ENCODE results near the gene ACTR6.
"Not testable (repeated sequence)": the region's sequence is repeated elsewhere in the genome, so short reads cannot be mapped to it uniquely, and the experiment has no call there.

The ACTR6 gene

DNA sequence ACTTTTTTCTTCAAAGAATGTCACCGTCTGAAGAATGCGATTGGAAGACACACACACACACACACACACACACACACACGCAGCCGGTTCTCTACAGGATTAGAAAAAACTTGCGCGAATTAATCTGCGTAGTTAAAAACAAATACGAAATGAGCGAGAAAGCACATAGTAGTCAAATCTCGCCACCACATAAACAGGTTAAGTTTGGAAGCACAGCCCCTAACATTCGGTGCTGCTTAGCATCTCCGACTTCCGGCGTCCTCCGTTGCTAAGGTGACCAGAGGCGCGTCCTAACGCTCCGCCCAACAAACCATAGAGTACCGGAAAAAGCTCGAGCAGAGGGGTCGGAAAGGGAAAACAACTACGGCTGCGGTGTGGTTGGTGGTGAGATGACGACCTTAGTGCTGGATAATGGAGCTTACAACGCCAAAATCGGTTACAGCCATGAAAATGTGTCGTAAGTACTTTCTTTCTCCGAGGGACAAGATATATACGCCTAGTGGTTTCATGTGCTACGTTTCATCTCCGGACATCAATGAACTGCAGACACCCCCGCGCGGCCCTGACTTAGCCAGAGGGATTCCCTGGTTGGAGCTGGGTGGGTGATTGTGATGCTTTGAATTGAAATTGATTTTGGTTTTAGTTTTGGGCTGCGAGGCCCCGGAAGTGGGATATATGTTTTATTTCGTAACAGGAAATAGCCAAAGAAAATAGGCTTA, at the start of gene ACTR6:
ACTR6 (plus strand) TSS at position 353 of the 719 bp plus-strand sequence; CDS start at position 390, 37 bp downstream.
- DNase-seq (ENCODE audit: extremely low read depth in 1 of 2, low read depth in 1 of 2): peak; percentile 84 to 94

DNA sequence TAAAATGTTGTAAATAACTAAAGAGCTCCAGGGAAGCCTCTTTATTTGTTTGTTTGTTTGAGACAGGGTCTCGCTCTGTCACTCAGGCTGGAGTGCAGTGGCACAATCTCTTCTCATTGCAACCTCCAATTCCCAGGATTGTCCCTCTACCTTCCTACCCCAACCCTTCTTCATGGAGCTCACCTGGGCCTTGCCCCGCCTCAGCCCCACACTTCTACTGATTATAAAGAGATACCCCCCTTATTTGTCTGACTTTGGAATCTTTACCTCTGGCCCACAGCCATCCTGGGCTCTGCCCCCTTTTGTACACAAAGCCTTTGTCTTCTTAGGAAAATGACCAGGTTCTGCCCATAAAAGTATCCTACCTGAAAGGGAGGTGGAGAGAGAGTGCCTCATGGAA, 48.8 kb upstream of the ACTR6 start:
- no peak for DNase-seq (ENCODE audit: extremely low read depth in 1 of 2, low read depth in 1 of 2)

DNA sequence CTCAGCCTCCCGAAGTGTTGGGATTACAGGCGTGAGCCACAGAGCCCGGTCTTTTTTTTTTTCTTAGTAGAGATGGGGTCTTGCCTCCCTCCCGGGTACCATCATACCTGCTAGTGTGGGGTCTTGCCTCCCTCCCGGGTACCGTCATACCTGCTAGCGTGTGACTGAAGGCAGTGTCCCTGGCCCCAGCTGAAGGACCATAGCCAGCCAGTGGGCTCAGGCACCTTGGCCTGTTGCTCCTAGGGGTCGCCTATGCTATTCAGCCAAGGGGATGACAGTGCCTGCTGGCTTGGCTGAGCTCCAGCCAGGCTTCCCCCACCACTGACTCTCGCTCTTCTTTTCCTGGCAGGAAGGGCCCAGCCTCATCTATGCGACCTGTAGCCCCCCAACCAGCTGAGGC, 47.5 kb upstream of the ACTR6 start:
- DNase-seq (ENCODE audit: extremely low read depth in 1 of 2, low read depth in 1 of 2): no peak

DNA sequence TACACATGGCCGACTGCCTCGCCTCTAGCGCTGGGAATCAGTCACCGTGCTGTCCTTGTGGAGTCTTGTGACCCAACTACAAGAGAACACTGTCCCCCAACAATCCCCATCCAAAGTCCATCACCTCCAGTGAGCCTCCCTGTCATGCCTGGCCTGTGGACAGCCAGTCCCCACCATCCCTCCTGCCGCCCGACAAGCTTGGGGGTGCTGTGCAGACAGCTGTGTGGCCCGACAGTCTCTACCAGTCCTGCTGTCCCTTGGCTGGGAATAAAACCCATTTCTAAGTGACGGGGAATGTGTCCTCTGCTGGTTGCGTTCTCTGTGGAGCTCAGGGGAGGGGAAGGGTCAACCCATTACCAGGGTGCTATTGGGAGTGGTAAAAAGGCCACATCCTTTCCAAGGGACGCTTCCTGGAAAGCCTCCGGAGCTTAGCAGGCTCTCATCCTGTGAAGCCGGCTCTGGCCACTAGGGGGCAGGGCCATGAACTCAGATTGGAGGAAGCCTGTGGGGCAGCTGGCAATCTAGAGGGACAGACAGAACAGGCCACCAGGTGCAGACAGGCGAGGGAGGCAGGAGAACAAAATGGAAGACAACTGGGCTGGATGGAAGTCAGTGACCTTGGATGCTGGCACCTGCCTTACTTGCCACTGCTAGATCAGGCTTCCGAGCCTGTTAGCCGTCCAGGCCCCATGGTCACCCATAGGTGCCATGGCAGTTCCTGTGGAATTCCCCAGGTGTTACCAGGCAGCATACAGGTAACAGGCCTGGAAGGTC, 46.0 kb upstream of the ACTR6 start:
- DNase-seq (ENCODE audit: extremely low read depth in 1 of 2, low read depth in 1 of 2): peak; percentile 33 to 61

DNA sequence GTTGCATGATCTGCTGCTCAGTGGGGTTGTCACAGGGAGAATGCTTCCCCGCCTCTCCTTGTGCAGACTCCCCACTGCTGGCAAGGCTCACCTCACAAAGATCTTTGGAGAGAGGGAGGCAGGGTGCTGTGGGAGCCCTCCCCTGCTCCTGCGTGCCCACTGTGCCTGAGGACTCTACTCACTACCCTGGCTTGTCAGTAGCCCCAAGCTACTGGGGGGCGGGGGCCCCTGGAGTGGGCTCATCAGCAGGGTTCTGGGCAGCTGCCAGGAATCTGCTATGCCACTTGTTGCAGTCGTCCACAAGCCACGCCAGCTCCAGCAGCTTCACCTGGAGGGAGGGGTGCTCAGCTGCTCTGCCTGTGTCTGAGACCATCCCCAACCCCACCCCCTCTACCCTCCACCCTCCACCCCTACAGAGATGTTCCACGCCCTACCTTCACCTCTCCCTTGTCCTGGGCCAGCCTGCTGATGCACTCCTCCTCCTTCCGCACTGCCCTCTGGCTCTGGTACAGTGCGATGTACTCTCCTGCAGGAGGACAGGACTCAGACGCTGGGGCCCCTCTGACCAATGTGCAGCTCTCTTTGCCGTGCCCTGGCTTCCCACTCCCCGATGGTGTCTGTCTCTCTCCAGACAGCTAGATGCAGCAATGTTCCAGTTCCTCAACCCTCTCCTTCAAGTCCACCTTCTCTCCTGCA, 43.7 kb upstream of the ACTR6 start:
- DNase-seq (ENCODE audit: extremely low read depth in 1 of 2, low read depth in 1 of 2): no peak

DNA sequence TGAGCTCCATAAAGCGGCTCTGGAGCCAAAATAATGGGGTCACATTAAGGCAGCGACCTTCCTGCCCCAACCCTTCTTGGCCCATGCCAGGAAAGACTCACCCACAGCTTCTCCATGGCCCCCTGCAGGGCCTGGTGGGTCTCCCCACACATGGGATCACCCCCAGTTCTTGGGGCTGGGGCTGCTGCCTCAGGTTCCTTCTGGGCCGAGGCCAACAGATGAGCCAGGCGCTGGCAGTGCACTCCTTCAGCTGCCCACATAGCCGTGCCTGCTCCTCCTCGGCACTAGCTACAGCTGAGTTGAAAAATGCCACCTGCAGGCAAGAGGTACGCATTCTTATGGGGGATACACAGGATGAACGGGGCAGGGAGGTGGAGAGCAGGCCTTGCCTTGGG, 43.2 kb upstream of the ACTR6 start:
- no peak for DNase-seq (ENCODE audit: extremely low read depth in 1 of 2, low read depth in 1 of 2)

DNA sequence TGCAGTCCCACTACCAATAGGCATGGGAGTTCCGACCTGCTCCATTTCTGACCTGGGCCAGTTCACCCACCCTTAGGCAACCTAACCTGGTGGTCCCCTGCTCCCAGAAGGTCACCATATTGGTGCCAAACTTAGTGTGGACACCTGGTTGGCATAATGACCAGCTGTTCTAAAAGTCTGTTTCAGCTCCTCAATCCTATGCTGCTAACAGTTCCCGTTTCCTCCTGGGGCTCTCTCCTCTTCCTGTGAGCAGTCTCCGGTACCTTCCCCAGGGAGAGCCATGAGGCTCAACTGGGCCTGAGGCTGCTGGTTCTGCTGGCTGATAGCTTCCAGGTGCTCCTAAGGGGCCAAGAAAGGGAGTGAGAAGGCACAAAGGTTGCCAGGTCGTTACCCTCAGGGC, 42.1 kb upstream of the ACTR6 start:
- no peak for DNase-seq (ENCODE audit: extremely low read depth in 1 of 2, low read depth in 1 of 2)

DNA sequence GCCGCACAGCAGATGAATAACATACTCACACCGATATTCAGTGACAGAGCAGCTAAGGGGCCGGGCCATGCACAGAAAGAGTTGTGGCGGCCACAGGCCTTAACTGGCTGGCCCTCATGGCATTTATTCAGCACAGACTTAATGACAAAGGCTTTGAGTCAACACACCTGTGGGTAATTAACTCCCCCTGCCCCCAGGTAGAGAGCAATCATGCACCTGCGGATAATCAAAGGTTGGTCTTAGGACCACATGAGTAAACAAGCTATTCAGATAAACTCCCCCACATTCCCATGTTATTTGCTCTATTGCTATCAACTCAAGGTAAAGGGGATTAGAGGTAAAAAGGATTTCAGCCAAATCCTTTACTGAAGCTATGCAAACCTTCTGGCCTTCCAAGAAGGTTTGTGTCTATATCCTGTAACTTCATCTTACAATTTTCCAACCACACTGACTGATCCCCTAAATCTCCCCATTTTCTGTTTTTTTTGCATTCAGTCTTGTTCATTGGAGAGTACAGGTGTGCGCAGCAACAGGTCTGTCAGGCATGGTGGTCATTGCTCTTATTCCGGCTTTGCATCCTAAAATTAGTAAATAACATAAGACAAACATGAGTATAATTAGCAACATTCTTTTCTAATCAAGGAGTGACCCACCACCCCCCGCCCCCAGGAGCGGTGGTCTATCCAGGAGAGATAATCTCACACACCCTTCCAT, 41.1 kb upstream of the ACTR6 start:
- DNase-seq (ENCODE audit: extremely low read depth in 1 of 2, low read depth in 1 of 2): no peak

DNA sequence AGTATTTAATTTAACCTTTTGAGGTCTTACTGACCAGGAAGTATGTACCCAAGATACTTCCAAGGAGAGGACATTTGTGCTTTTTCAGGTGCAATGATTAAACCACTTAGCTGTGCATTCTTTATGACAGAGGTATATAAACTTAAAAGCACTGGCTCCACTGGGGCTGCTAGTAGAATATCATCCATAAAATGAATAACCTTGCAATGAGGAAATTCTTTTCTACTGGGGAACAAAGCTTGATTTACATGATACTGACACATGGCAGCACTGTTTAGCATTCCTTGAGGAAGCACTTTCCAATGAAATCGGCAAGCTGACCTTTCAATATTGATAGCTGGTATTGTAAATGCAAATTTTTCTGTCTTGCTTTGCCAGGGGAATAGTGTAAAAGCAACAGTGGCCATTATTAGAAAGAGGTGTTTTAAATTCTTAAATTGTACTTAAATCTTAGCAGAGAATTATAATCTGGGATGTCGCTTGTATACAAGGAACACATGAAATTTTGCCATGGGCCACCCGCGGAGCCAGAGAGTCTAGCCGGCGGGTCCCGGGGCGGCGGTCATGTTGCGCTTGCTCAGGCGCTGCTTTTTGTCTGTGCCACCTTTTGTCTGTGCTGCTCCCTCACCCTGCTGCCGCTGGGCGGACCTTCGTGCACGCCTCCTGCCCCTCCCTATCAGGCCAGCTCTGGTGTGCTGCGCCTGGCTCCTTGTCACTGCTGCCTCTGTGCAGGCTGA, 37.0 kb upstream of the ACTR6 start:
- DNase-seq (ENCODE audit: extremely low read depth in 1 of 2, low read depth in 1 of 2): peak; percentile 42 to 59

DNA sequence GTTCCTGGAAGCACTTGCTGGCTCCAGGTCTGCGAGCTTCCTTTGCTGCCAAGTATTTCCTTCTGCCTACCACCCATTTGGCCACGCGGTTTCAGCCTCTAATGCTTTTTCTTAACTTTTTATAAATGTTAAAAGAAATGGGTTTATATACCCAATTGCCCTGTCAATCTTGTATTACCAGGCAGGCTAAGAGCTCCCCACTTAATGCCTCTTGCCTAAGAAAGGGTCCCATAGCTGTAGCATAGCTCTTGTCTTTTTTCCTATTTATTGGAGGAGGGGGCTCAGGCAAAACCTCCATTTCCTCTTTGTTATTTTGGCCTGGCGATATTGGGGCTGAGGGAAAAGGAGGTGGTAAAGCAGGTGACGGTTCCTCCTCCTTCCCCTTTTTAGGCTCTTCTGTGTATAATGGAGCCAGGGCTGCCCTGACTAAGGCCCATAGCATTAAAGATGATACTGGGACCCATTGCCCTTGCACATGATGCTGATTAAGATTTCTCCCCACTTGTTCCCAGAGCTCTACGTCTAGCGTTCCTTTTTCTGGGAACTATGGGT, 36.4 kb upstream of the ACTR6 start:
- DNase-seq (ENCODE audit: extremely low read depth in 1 of 2, low read depth in 1 of 2): no peak

DNA sequence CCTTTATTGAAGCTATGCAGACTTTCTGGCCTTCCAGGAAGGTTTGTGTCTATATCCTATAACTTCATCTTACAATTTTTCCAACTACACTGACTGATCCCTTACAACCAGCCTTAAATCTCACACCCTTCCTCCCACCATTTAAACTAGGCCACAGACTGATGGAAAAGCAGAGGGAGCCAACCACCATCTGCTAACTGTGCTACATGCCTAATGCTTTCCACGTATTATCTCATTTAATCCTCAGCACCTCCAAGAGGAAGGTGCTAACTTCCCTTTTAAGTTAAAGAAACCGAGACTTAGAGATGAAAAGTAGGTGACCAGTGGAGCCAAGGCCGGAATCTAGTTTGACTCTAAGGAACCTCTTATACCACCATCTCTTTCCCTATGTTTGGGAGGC, 35.3 kb upstream of the ACTR6 start:
- no peak for DNase-seq (ENCODE audit: extremely low read depth in 1 of 2, low read depth in 1 of 2)

DNA sequence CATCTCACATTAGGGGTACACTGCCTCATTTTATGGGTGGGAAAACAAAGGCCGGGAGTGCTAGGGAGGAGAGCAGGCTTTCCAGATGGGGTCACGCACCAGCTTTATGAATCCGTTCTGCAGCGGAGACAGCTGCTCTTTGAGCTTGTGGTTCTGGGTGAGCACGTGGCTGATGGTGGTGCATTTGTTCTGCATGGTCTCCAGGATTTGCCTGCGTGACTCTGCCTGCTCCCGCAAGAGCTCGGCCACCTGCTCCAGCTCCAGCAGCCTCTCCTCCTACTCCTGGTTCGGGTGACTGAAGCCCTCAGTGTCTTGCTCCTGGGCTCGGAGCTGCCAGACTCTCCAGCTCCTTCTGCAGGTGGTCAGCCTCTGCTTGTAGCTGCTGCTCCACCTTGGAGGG, 34.4 kb upstream of the ACTR6 start:
- DNase-seq (ENCODE audit: extremely low read depth in 1 of 2, low read depth in 1 of 2): no peak

DNA sequence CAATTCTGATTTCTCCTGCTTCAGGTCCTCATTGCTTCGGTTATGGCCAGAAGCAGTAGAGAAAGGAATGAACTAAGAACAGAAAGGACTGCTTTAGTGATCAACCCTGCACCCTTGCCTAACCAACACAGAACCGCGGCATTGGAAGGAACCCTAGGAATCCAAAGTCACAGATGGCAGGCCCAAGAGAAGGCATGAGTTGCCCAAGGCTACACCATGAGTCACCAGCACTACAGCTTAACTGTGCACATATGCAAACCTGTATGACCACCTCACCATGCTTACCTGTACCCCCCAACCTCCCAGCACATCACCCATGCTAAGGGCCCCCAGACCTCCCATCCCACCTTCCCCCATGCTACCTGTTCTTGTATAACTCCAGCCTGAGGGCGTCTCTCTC, 32.1 kb upstream of the ACTR6 start:
- no peak for DNase-seq (ENCODE audit: extremely low read depth in 1 of 2, low read depth in 1 of 2)

DNA sequence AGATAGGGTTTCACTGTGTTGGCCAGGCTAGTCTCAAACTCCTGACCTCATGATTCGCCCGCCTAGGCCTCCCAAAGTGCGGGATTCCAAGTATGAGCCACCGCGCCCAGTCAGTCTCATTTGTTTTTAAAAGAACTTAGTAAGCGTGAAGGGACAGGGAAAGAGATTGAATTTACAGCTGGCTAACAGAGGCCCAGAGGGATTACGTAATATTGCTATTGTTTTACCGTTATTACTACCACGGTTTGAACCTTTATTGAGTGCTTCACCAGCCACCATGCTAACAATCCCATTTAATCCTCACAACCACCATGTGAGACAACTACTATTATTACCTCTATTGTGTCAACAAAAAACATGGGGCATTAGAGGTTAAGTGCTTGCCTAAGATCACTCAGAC, 31.3 kb upstream of the ACTR6 start:
- no peak for DNase-seq (ENCODE audit: extremely low read depth in 1 of 2, low read depth in 1 of 2)

DNA sequence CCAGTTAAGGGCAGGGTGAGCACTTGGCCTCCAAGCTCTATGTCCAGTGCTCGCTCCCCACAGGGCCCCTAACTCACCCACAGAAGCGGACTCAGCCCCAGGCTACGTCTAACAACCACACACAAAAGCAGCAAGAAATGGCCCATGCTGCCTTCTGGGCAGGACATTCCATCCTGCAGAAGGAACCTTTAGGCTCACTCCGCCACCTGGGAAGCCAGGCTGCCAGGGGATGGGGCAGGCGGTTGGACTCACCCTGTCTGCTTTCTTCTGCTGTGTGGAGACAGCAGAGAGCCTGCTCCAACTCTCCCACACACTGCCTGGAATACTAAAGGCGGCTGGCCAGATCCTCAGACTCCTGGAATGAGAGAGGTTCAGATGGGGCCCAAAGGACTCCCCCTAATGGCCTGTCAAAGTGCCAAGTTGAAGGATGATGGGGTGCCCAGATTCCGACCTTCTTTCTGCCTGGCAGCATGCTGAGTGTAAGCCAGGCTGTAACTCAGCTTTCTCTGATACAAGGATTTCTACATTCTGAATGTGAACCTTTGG, 30.2 kb upstream of the ACTR6 start:
- no peak for DNase-seq (ENCODE audit: extremely low read depth in 1 of 2, low read depth in 1 of 2)

DNA sequence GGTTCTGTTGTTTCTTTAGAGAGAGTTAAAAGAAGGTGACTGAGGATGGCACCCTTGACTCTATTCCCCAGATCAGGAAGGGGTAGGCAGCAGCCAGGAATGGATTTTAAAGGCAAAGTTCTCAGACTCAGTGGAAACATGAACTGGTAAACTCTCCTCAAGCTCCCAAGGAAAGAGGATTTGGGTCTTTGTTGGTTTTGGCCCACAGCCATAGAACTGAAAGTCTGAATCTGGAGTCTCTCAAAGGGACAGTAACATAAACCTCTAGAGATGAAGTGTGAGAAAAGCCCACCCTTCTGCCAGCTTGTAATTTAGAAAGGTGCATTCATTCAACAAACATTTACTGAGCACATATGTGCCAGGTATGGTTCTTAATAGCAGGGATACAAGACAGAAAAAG, 29.4 kb upstream of the ACTR6 start:
- no peak for DNase-seq (ENCODE audit: extremely low read depth in 1 of 2, low read depth in 1 of 2)

DNA sequence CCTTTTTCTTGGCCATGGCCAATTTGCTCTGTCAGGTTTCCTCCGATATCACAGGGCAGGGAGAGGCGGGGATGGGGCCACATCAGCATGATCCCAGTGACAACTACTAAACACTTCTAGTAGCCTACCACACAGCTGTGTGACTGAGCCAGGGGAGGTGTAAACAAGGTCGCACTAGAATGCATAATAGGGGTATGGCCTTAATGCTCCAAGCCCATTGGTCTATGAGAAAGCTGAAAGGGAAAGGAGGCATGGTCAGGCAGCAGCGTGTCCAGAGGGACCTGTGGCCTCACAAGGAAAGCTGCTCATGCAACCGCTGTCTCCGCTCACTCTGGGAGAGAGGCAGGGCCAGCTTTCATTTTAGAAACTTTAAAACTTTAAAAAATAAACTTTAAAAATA, 27.5 kb upstream of the ACTR6 start:
- no peak for DNase-seq (ENCODE audit: extremely low read depth in 1 of 2, low read depth in 1 of 2)

DNA sequence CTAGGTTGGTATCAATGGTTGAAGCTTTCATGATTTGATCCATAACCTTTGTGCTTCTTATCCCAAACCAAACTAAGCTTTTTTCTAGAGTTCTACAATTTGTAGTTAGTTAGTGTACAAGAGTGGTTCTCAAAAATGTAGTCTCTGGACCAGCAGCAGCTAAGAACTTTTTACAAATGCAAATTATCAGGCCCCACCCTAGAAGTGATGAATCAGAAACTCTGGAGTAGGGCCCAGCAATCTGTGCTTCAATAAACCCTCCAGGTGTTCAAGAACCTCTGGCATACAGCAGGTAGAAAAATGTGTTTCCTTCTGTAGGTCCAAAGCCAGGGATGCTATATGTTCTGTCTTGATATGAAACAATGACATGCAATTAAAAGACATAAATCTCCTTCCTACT, 26.1 kb upstream of the ACTR6 start:
- DNase-seq (ENCODE audit: extremely low read depth in 1 of 2, low read depth in 1 of 2): no peak

DNA sequence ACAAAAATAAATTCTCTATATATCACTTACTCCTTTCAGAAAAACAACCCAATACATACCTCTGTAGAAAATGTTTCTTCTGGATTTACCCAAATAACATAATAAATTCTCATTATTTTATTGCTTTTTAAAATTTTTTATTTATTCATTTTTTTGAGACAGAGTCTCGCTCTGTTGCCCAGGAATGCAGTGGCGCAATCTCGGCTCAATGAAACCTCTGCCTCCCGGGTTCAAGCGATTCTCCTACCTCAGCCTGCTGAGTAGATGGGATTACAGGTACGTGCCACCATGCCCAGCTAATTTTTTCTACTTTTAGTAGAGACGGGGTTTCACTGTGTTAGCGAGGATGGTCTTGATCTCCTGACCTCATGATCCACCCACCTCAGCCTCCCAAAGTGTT, 24.1 kb upstream of the ACTR6 start:
- not testable (repeated sequence) for DNase-seq (ENCODE audit: extremely low read depth in 1 of 2, low read depth in 1 of 2)

DNA sequence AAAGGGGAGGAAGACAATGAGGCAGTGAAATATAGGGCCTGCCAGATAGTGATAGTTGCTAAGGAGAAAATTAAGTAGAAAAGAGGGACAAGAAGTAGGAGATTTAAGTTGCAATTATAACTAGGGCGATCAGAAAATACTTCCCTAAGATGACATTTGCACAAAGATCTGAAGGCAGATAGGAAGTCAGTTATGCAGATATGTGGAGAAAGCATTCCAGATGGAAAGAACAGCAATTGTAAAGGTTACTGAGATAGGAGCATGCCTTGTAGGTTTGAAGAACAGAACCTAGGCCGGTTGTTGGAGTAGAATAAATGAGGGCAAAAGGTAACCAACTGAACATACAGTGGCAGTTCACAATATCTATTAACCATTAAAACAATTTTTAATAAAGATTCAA, 21.4 kb upstream of the ACTR6 start:
- DNase-seq (ENCODE audit: extremely low read depth in 1 of 2, low read depth in 1 of 2): no peak

All from stimulated activated CD8-positive, alpha-beta memory T cell treated with anti-CD3 and anti-CD28 coated beads, Interleukin-7, amount 100 ng/mL, for 48 hours (primary cell).